Thyroid gland (tissue), 4 donors: ENCODE results near the gene SACM1L.
"Not testable (repeated sequence)": the region's sequence is repeated elsewhere in the genome, so short reads cannot be mapped to it uniquely, and the experiment has no call there.

Experiments
- CTCF ChIP-seq, 6 experiments: fragments of 200-600 bp in 3 of 6; fragments of 450-650 bp in 3 of 6; sonication (generic) in 3 of 6; IDR thresholded peaks; one replicate each; pipeline ENCODE4 v1.5.1; 2016 to 2019; ENCODE audit warnings: antibody characterized with exemption in 6 of 6, mild to moderate bottlenecking in 2 of 6, inconsistent platforms in 1 of 6, moderate library complexity in 1 of 6
- POLR2A ChIP-seq, 2 donors: fragments of 450-650 bp; IDR thresholded peaks; one replicate each; pipeline ENCODE4 v1.6.1; 2017; ENCODE audit warnings: antibody characterized with exemption in 2 of 2, mild to moderate bottlenecking in 2 of 2, moderate library complexity in 1 of 2

GRCh38 chr3:45685722-45686121 is 3.5 kb upstream of the SACM1L start:
- not testable (repeated sequence) for TF ChIP-seq CTCF, POLR2A (IDR thresholded peaks at IDR 0.05)
